Measurements from ENCODE around the gene HCN1.
"Not testable (repeated sequence)": the region's sequence is repeated elsewhere in the genome, so short reads cannot be mapped to it uniquely, and the experiment has no call there.

HCN1 gene

GRCh38 chr5:45491368-45491767 lies 204.8 kb downstream of the HCN1 start:
- DNase-seq (ENCODE audit: low read depth): no peak
- TF ChIP-seq CTCF (IDR thresholded peaks at IDR 0.05; ENCODE audit: low read length, missing control alignments): no peak
- H3K4me3 ChIP-seq (replicated peaks; ENCODE audit: low read depth, low read length): no peak overlapping the region

- H3K4me3 ChIP-seq (replicated peaks; ENCODE audit: low read depth, low read length): no peak overlapping the region
- no peak for TF ChIP-seq CTCF (IDR thresholded peaks at IDR 0.05; ENCODE audit: low read length, missing control alignments)
- no peak for DNase-seq (ENCODE audit: low read depth)
Observed at GRCh38 chr5:45484781-45485180, 211.4 kb downstream of the HCN1 start.

- TF ChIP-seq CTCF (IDR thresholded peaks at IDR 0.05; ENCODE audit: low read length, missing control alignments): no peak
- H3K4me3 ChIP-seq (replicated peaks; ENCODE audit: low read depth, low read length): no peak overlapping the region
- DNase-seq (ENCODE audit: low read depth): peak; percentile 18
Observed at GRCh38 chr5:45454114-45454513, 242.1 kb downstream of the HCN1 start.

GRCh38 chr5:45444856-45445255 lies 251.3 kb downstream of the HCN1 start:
- DNase-seq (ENCODE audit: low read depth); H3K4me3 ChIP-seq (replicated peaks; ENCODE audit: low read depth, low read length): not testable (repeated sequence)

- TF ChIP-seq CTCF (IDR thresholded peaks at IDR 0.05; ENCODE audit: low read length, missing control alignments): no peak
- no peak overlapping the region for H3K4me3 ChIP-seq (replicated peaks; ENCODE audit: low read depth, low read length)
- no peak for DNase-seq (ENCODE audit: low read depth)
Observed at GRCh38 chr5:45440466-45440865, 255.7 kb downstream of the HCN1 start.

- TF ChIP-seq CTCF (IDR thresholded peaks at IDR 0.05; ENCODE audit: low read length, missing control alignments): no peak
- DNase-seq (ENCODE audit: low read depth): no peak
- no peak overlapping the region for H3K4me3 ChIP-seq (replicated peaks; ENCODE audit: low read depth, low read length)
Observed at GRCh38 chr5:45437752-45438151, 258.4 kb downstream of the HCN1 start.

GRCh38 chr5:45417285-45417998 lies 278.7 kb downstream of the HCN1 start:
- DNase-seq (ENCODE audit: low read depth): no peak
- TF ChIP-seq CTCF (IDR thresholded peaks at IDR 0.05; ENCODE audit: low read length, missing control alignments): no peak

More at GRCh38 chr5:45417285-45417998, 278.7 kb downstream of the HCN1 start:
- no peak overlapping the region for H3K4me3 ChIP-seq (replicated peaks; ENCODE audit: low read depth, low read length)
